ENCODE measurements around the gene DONSON. TPM values are rescaled to one million over a fixed set of nuclear protein-coding genes. Genes with fewer than 3 reads are reported as not detected.
A peak's percentile ranks its signal among the peaks of the same experiment; 100 is the strongest.
"Not testable (repeated sequence)": the region's sequence is repeated elsewhere in the genome, so short reads cannot be mapped to it uniquely, and the experiment has no call there.

Gene DONSON, protein sequence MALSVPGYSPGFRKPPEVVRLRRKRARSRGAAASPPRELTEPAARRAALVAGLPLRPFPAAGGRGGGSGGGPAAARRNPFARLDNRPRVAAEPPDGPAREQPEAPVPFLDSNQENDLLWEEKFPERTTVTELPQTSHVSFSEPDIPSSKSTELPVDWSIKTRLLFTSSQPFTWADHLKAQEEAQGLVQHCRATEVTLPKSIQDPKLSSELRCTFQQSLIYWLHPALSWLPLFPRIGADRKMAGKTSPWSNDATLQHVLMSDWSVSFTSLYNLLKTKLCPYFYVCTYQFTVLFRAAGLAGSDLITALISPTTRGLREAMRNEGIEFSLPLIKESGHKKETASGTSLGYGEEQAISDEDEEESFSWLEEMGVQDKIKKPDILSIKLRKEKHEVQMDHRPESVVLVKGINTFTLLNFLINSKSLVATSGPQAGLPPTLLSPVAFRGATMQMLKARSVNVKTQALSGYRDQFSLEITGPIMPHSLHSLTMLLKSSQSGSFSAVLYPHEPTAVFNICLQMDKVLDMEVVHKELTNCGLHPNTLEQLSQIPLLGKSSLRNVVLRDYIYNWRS
- 57.4 TPM for polyA plus RNA-seq (2013, experiment 1 of 4)
- polyA plus RNA-seq (2013, experiment 2 of 4) = 54.5 TPM
- 53.4 TPM for polyA plus RNA-seq (2013, experiment 3 of 4)
- 57.4 TPM for polyA plus RNA-seq (2013, experiment 4 of 4)

DNA sequence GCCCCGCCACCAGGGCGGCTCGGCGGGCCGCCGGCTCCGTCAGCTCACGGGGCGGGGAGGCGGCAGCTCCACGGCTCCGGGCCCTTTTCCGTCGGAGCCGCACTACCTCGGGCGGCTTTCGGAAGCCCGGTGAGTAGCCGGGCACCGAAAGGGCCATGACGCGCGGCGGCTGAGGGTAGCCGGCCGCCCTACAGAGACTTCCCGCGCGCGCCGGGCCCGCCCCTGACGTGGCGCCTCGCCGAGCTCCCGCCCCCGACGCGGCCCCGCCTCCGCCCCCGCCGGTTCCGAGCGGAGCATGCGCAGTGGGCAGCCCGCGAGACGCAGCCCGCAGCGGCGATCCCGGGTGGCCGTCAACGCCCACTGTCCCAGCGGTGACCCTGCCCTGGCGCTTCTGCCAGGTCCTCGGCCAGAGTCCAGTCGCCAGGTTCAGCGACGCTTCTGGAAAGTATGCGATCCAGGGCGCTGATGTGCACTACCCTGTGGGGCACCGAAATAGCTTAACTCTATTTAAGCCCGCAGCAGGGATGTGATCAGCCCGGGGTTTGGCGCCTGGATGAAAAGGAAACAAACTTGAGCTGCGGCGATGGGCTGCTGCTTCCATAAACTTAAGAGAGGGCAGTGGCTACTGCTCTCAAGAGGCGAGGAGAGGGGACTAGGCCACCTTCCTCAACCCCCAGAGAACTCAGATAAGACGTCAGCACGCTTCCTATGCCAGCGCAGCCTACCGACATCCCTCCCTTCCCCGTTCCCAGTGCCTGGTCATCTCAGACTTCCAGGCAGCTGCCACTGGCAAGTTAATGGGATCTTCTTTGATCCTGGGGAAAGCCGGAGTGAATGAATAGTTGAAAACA, at the start of gene DONSON:
TSS of gene DONSON (minus strand) at position 200 of the 851 bp plus-strand sequence. CDS start at position 157, 43 bp downstream.
- peaks cover 3% of the 10 kb centered on the region for H3K36me3 ChIP-seq (ENCODE audit: control insufficient read depth, insufficient read depth, low read length)
- no peaks in the 10 kb centered on the region for H3K9me3 ChIP-seq (ENCODE audit: control insufficient read depth, low read length)
- peak within 1 kb of the TSS; percentile 91 for H3K4me3 ChIP-seq (ENCODE audit: insufficient read depth, low read depth, low read length)
- H3K4me1 ChIP-seq (ENCODE audit: control insufficient read depth, insufficient read depth, low read length) = peaks cover 11% of the 10 kb centered on the region
- H3K27me3 ChIP-seq (ENCODE audit: control insufficient read depth, insufficient read depth, low read length, poor library complexity, severe bottlenecking) = no peaks in the 10 kb centered on the region
- H3K27ac ChIP-seq (ENCODE audit: insufficient read depth, low read depth, low read length, poor library complexity, severe bottlenecking) = peak within 1 kb of the TSS; percentile 93
- 1 to 2% methylated on average over 78 of the region's 78 CpGs for WGBS, 2 experiments

DNA sequence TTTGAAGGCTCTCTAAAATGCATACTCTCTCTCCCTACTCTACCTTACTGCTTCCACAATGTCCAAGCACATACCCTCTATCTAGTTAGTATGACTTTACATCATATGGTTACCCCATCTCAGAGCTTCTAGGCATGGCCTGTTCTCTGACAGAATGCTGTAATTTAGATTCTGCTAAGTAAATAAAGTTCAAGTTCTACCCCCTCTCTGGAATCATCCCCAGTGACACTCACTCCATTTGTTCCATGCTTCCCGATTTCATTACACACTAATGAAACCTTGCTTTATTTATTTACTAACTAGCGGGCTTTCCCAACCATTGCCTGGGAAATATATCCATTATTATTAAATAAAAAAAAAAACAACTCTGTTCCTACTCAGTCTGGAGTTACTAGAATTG, 45.8 kb upstream of the DONSON start:
- no peak overlapping the region for H3K27ac ChIP-seq (ENCODE audit: insufficient read depth, low read depth, low read length, poor library complexity, severe bottlenecking)
- H3K9me3 ChIP-seq (ENCODE audit: control insufficient read depth, low read length) = no peaks in the 10 kb centered on the region
- no peaks in the 10 kb centered on the region for H3K4me1 ChIP-seq (ENCODE audit: control insufficient read depth, insufficient read depth, low read length)
- H3K4me3 ChIP-seq (ENCODE audit: insufficient read depth, low read depth, low read length) = no peak overlapping the region
- H3K36me3 ChIP-seq (ENCODE audit: control insufficient read depth, insufficient read depth, low read length) = peaks cover 9% of the 10 kb centered on the region
- H3K27me3 ChIP-seq (ENCODE audit: control insufficient read depth, insufficient read depth, low read length, poor library complexity, severe bottlenecking) = no peaks in the 10 kb centered on the region
- WGBS, 2 experiments = 94 to 98% methylated on average over 1 to 2 of the region's 2 CpGs

DNA sequence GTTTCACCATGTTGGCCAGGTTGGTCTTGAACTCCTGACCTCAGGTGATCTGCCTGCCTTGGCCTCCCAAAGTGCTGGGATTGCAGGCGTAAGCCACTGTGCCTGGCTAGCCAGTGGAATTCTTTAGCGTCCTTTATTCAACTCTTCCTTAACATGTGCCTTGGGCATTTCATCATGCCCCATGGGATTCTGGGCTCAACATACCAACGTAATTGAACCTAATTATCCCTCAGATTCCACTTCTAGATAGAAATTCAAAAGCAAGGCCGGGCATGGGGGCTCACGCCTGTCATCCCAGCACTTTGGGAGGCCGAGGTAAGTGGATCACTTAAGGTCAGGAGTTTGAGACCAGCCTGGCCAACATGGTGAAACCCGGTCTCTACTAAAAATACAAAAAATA, 37.7 kb upstream of the DONSON start:
- not testable (repeated sequence) for H3K4me3 ChIP-seq (ENCODE audit: insufficient read depth, low read depth, low read length); H3K4me1 ChIP-seq (ENCODE audit: control insufficient read depth, insufficient read depth, low read length); H3K27me3 ChIP-seq (ENCODE audit: control insufficient read depth, insufficient read depth, low read length, poor library complexity, severe bottlenecking); H3K27ac ChIP-seq (ENCODE audit: insufficient read depth, low read depth, low read length, poor library complexity, severe bottlenecking); H3K9me3 ChIP-seq (ENCODE audit: control insufficient read depth, low read length)
- peaks cover 15% of the 10 kb centered on the region for H3K36me3 ChIP-seq (ENCODE audit: control insufficient read depth, insufficient read depth, low read length)
- WGBS, 2 experiments = 91 to 94% methylated on average over 7 of the region's 7 CpGs

DNA sequence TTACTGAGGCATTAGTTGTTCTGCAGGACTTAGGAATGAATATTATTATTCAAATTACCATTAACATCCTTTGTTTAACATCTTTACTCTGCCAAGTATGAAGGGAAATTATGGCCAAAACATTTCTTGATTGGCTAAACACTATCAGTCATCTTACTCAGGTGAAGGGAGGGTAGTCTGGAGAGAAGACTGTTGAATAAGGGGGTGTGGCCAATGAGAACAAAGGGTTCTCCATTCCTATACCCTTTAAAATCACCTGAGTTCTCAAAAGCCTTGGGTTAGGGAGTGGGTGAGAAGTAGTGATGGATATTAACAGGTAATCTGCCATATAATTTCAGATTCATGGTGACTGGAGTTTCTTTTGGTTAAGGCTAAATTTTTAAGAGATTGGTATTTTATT, 33.8 kb upstream of the DONSON start:
- no peak overlapping the region for H3K4me3 ChIP-seq (ENCODE audit: insufficient read depth, low read depth, low read length)
- peaks cover 6% of the 10 kb centered on the region for H3K4me1 ChIP-seq (ENCODE audit: control insufficient read depth, insufficient read depth, low read length)
- H3K27me3 ChIP-seq (ENCODE audit: control insufficient read depth, insufficient read depth, low read length, poor library complexity, severe bottlenecking) = no peaks in the 10 kb centered on the region
- H3K27ac ChIP-seq (ENCODE audit: insufficient read depth, low read depth, low read length, poor library complexity, severe bottlenecking) = no peak overlapping the region
- H3K9me3 ChIP-seq (ENCODE audit: control insufficient read depth, low read length) = no peaks in the 10 kb centered on the region
- H3K36me3 ChIP-seq (ENCODE audit: control insufficient read depth, insufficient read depth, low read length) = peaks cover 5% of the 10 kb centered on the region

DNA sequence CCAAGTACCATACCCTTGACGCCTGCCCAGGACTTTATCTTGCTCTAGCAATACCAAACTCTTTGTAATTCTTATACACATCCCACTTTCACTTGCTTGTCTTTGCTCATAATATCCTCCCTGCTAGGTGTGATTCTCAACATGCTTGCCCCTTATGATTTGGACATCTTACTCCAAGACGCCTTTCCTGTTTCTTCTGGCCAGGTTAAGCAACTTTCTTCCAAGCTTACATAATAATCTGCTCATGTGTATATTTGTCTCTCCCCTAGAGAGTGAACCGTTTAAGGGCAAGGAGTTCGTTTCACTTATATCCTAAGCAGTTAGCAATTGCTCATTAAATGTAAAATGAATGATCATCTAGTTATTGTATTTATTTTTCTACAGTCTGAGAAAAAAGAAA, 31.2 kb upstream of the DONSON start:
- WGBS, 2 experiments = 91 to 97% methylated on average over 2 to 4 of the region's 4 CpGs
- Histone ChIP-seq H3K36me3 (ENCODE audit: control insufficient read depth, insufficient read depth, low read length) (peaks cover 7% of the 10 kb centered on the region), H3K4me3 (ENCODE audit: insufficient read depth, low read depth, low read length) (no peak overlapping the region), H3K4me1 (ENCODE audit: control insufficient read depth, insufficient read depth, low read length) (peaks cover 6% of the 10 kb centered on the region), H3K9me3 (ENCODE audit: control insufficient read depth, low read length) (no peaks in the 10 kb centered on the region), H3K27ac (ENCODE audit: insufficient read depth, low read depth, low read length, poor library complexity, severe bottlenecking) (no peak overlapping the region), H3K27me3 (ENCODE audit: control insufficient read depth, insufficient read depth, low read length, poor library complexity, severe bottlenecking) (no peaks in the 10 kb centered on the region)

DNA sequence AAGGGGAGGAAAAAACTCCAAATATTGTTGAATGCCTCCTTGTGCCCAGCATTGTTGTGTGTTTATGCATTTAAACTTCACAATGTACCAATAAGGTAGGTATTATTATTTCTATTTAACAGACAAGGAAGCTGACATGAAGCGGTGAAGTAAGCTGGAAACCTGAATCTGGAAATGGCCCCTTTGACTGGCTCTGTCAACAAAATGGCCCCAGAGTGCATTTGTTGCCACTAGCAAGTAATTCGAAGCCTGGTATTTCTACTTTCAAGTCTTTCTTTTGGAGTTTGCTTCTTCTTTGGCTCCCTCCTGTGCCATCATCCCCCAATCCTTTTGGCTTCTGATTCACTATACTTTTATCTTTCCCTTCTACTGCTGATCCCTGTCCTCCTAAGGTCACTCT, 29.9 kb upstream of the DONSON start:
- Histone ChIP-seq H3K27ac (ENCODE audit: insufficient read depth, low read depth, low read length, poor library complexity, severe bottlenecking) (peak overlapping the region; percentile 63), H3K4me1 (ENCODE audit: control insufficient read depth, insufficient read depth, low read length) (peaks cover 6% of the 10 kb centered on the region), H3K36me3 (ENCODE audit: control insufficient read depth, insufficient read depth, low read length) (peaks cover 11% of the 10 kb centered on the region), H3K27me3 (ENCODE audit: control insufficient read depth, insufficient read depth, low read length, poor library complexity, severe bottlenecking) (no peaks in the 10 kb centered on the region), H3K4me3 (ENCODE audit: insufficient read depth, low read depth, low read length) (no peak overlapping the region), H3K9me3 (ENCODE audit: control insufficient read depth, low read length) (no peaks in the 10 kb centered on the region)
- 48 to 53% methylated on average over 2 of the region's 2 CpGs for WGBS, 2 experiments

DNA sequence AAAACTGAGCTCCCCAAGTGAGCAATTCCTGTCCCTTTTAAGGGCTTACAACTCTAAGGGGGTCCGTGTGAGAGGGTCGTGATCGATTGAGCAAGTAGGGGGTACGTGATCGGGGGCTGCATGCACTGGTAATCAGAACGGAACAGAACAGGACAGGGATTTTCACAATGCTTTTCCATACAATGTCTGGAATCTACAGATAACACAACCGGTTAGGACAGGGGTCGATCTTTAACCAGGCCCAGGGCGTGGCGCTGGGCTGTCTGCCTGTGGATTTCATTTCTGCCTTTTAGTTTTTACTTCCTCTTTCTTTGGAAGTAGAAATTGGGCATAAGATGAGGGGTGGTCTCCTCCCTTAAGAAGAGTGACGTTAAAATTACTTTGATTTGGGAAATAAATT, 29.1 kb upstream of the DONSON start:
- not testable (repeated sequence) for H3K4me3 ChIP-seq (ENCODE audit: insufficient read depth, low read depth, low read length); H3K27me3 ChIP-seq (ENCODE audit: control insufficient read depth, insufficient read depth, low read length, poor library complexity, severe bottlenecking); H3K27ac ChIP-seq (ENCODE audit: insufficient read depth, low read depth, low read length, poor library complexity, severe bottlenecking); H3K4me1 ChIP-seq (ENCODE audit: control insufficient read depth, insufficient read depth, low read length); H3K9me3 ChIP-seq (ENCODE audit: control insufficient read depth, low read length)
- WGBS, 2 experiments = 96 to 98% methylated on average over 11 of the region's 11 CpGs
- H3K36me3 ChIP-seq (ENCODE audit: control insufficient read depth, insufficient read depth, low read length) = peaks cover 11% of the 10 kb centered on the region

DNA sequence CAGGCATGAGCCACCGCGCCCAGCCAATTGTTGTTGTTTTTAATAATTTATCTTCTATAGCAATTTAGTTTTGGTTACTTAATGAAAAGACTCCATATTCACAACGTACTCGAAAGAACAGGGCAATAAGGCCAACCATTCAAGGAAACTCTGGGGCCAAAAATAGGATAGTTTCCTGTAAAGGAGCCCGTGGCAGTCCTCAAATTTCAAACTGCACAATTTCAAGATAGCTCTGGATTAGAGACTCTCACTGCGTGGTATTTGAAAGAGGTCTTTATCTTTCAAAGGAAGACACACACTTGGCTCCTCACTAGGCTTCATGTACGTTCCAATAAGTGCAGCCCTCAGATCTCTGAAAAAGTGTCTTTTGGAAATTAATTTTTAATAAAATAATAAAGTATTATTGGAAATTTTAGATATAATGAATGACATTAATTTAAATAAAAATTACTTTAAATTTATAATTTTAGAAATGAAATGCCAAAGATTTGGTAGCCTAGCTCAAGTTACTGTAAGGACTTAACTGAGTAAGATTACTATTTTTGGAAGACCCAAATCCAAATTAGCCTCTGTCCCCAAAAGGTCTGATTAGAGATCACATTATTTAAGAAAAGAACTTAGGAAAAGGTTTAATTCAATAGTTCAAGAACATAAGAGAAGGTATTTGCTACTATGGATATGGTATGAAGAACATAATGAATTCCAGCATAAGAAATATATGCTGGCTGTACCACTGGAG, 22.7 kb upstream of the DONSON start:
- no peaks in the 10 kb centered on the region for H3K27me3 ChIP-seq (ENCODE audit: control insufficient read depth, insufficient read depth, low read length, poor library complexity, severe bottlenecking)
- peaks cover 15% of the 10 kb centered on the region for H3K36me3 ChIP-seq (ENCODE audit: control insufficient read depth, insufficient read depth, low read length)
- H3K4me1 ChIP-seq (ENCODE audit: control insufficient read depth, insufficient read depth, low read length) = no peaks in the 10 kb centered on the region
- no peak overlapping the region for H3K4me3 ChIP-seq (ENCODE audit: insufficient read depth, low read depth, low read length)
- no peak overlapping the region for H3K27ac ChIP-seq (ENCODE audit: insufficient read depth, low read depth, low read length, poor library complexity, severe bottlenecking)
- 97 to 99% methylated on average over 4 of the region's 7 CpGs for WGBS, 2 experiments
- no peaks in the 10 kb centered on the region for H3K9me3 ChIP-seq (ENCODE audit: control insufficient read depth, low read length)

DNA sequence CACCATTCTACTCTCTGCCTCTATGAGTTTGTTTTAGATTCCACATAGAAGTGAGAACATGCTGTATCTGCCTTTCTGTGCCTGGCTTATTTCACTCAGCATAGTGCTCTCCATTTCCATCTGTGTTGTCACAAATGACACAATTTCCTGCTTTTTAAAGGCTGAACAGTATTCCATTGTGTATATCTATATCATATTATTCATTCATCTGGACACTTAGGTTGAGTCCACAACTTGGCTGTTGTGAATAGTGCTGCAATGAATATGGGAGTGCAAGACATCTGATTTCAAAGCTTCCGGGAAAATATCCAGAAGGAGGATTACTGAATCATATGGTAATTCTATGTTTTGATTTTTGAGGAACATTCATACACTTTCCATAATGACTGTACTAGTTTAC, 20.1 kb upstream of the DONSON start:
- H3K27ac ChIP-seq (ENCODE audit: insufficient read depth, low read depth, low read length, poor library complexity, severe bottlenecking) = no peak overlapping the region
- no peaks in the 10 kb centered on the region for H3K27me3 ChIP-seq (ENCODE audit: control insufficient read depth, insufficient read depth, low read length, poor library complexity, severe bottlenecking)
- H3K4me1 ChIP-seq (ENCODE audit: control insufficient read depth, insufficient read depth, low read length) = no peaks in the 10 kb centered on the region
- 80 to 95% methylated on average over 1 of the region's 1 CpG for WGBS, 2 experiments
- no peaks in the 10 kb centered on the region for H3K9me3 ChIP-seq (ENCODE audit: control insufficient read depth, low read length)
- no peak overlapping the region for H3K4me3 ChIP-seq (ENCODE audit: insufficient read depth, low read depth, low read length)
- H3K36me3 ChIP-seq (ENCODE audit: control insufficient read depth, insufficient read depth, low read length) = peaks cover 9% of the 10 kb centered on the region
